NCI-H446 (cell line): ENCODE results near the gene DNAI1.
A peak's percentile ranks its signal among the peaks of the same experiment; 100 is the strongest.
"Not testable (repeated sequence)": the region's sequence is repeated elsewhere in the genome, so short reads cannot be mapped to it uniquely, and the experiment has no call there.

Source experiments
- DNase-seq, 2 experiments: peaks; one replicate each; lab custom pipeline; 2025; lab: John Stamatoyannopoulos, UW

The DNAI1 gene

GRCh38 chr9:34513567-34514214 lies 55.1 kb downstream of the DNAI1 start:
- DNase-seq: peak in 1 of 2 experiments; percentile 43

GRCh38 chr9:34514401-34514800 lies 55.8 kb downstream of the DNAI1 start:
- DNase-seq: no peak

GRCh38 chr9:34514816-34515215 lies 56.2 kb downstream of the DNAI1 start:
- DNase-seq: no peak

GRCh38 chr9:34515959-34516358 lies 57.4 kb downstream of the DNAI1 start:
- DNase-seq: no peak

- DNase-seq: no peak
Measured at GRCh38 chr9:34517185-34517584, 58.6 kb downstream of the DNAI1 start.

GRCh38 chr9:34518110-34518616 lies 59.6 kb downstream of the DNAI1 start:
- DNase-seq: no peak

- no peak for DNase-seq
Measured at GRCh38 chr9:34518896-34519295, 60.3 kb downstream of the DNAI1 start.

- no peak for DNase-seq
Measured at GRCh38 chr9:34519321-34520020, 60.9 kb downstream of the DNAI1 start.

GRCh38 chr9:34520096-34520495 lies 61.5 kb downstream of the DNAI1 start:
- DNase-seq: no peak

- no peak for DNase-seq
Measured at GRCh38 chr9:34520505-34521385, 62.1 kb downstream of the DNAI1 start.

GRCh38 chr9:34521406-34522045 lies 62.9 kb downstream of the DNAI1 start:
- DNase-seq: no peak

- DNase-seq: no peak
Measured at GRCh38 chr9:34522091-34522887, 63.7 kb downstream of the DNAI1 start.

GRCh38 chr9:34522971-34523797 lies 64.6 kb downstream of the DNAI1 start, which contains the start of gene ENHO:
Gene ENHO, minus strand, starts transcription at chr9:34522990. Its CDS starts 1,295 bp downstream, at chr9:34521695.
- DNase-seq: peak; percentile 66 to 96

- no peak for DNase-seq
Measured at GRCh38 chr9:34524349-34524748, 65.7 kb downstream of the DNAI1 start.

GRCh38 chr9:34526026-34526425 lies 67.4 kb downstream of the DNAI1 start:
- DNase-seq: no peak

GRCh38 chr9:34532041-34532440 lies 73.4 kb downstream of the DNAI1 start:
- DNase-seq: not testable (repeated sequence)

GRCh38 chr9:34536685-34537084 lies 78.1 kb downstream of the DNAI1 start:
- DNase-seq: no peak

- DNase-seq: no peak
Measured at GRCh38 chr9:34540827-34541226, 82.2 kb downstream of the DNAI1 start.

GRCh38 chr9:34541540-34541939 lies 82.9 kb downstream of the DNAI1 start:
- DNase-seq: no peak

GRCh38 chr9:34544035-34544434 lies 85.4 kb downstream of the DNAI1 start:
- no peak for DNase-seq
